Measurements from ENCODE around the gene ARTN. TPM values are rescaled to one million over a fixed set of nuclear protein-coding genes. Genes with fewer than 3 reads are reported as not detected.

Gene ARTN
- total RNA-seq, 2 donors from 2014 or later = 1.3 to 12.5 TPM

- ATAC-seq (no peak), DNase-seq (peak; percentile 26 to 64 (median 32))
These were observed 3.2 kb upstream of the ARTN start for GRCh38 chr1:43930168-43930948.

DNA sequence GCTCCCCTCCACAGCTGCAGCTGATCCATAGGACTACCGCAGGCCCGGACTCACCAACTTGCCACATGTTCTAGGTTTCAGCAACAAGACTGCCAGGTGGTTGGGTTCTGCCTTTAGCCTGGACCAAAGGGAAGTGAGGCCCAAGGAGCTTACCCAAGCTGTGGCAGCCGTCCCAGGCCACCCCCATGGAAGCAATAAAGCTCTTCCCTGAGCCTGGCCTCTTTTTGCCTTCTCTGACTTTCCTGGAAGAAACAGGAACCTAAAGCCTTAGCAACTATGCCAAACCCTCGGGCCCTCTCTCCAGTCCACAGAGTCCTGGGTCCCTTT is 2.7 kb upstream of the ARTN start:
- no peak for ATAC-seq
- no peak for TF ChIP-seq POLR2A (IDR thresholded peaks at IDR 0.05)
- no peak for TF ChIP-seq CTCF (IDR thresholded peaks at IDR 0.05)
- intact Hi-C loops (cut with DNase I) = loop anchor here (10.0 kb wide), 1 partner anchor 166 kb away; no protein-coding TSS in a partner anchor
- Histone ChIP-seq H3K9me3 (no peaks in the 10 kb centered on the region), H3K27me3 (no peaks in the 10 kb centered on the region), H3K4me3 (no peak overlapping the region), H3K27ac (no peak overlapping the region), H3K36me3 (replicated peaks in 1 of 2; ENCODE audit: insufficient read depth in 1 of 2, low read depth in 2 of 2) (no peaks in the 10 kb centered on the region), H3K4me1 (peaks cover 31% of the 10 kb centered on the region)
- DNase-seq = no peak
- WGBS, 2 donors = 81 to 83% methylated on average over 1 to 4 of the region's 4 CpGs

More at GRCh38 chr1:43930168-43930948, 3.2 kb upstream of the ARTN start:
- WGBS, 2 donors = 88 to 90% methylated on average over 5 to 10 of the region's 10 CpGs
- Histone ChIP-seq H3K9me3 (no peaks in the 10 kb centered on the region), H3K27me3 (no peaks in the 10 kb centered on the region), H3K27ac (no peak overlapping the region), H3K4me3 (no peak overlapping the region), H3K4me1 (peaks cover 26% of the 10 kb centered on the region), H3K36me3 (replicated peaks in 1 of 2; ENCODE audit: insufficient read depth in 1 of 2, low read depth in 2 of 2) (no peaks in the 10 kb centered on the region)
- intact Hi-C loops (cut with DNase I) = loop anchor here (10.0 kb wide), 1 partner anchor 166 kb away; no protein-coding TSS in a partner anchor
- TF ChIP-seq POLR2A (IDR thresholded peaks at IDR 0.05) (no peak), CTCF (IDR thresholded peaks at IDR 0.05) (peak in 6 of 7 experiments; percentile 30 to 57 (median 46))

GRCh38 chr1:43931711-43932660 is 1.6 kb upstream of the ARTN start:
- intact Hi-C loops (cut with DNase I) = loop anchor here (10.0 kb wide), 1 partner anchor 167 kb away; no protein-coding TSS in a partner anchor
- no peaks in the 10 kb centered on the region for H3K27me3 ChIP-seq
- H3K4me3 ChIP-seq = no peak overlapping the region
- TF ChIP-seq POLR2A (IDR thresholded peaks at IDR 0.05) (no peak), CTCF (IDR thresholded peaks at IDR 0.05) (no peak)
- DNase-seq (no peak), ATAC-seq (no peak)
- 84 to 91% methylated on average over 8 to 13 of the region's 13 CpGs for WGBS, 2 donors
- H3K36me3 ChIP-seq (replicated peaks in 1 of 2; ENCODE audit: insufficient read depth in 1 of 2, low read depth in 2 of 2) = no peaks in the 10 kb centered on the region
- peaks cover 39% of the 10 kb centered on the region for H3K4me1 ChIP-seq
- no peak overlapping the region for H3K27ac ChIP-seq
- H3K9me3 ChIP-seq = no peaks in the 10 kb centered on the region

DNA sequence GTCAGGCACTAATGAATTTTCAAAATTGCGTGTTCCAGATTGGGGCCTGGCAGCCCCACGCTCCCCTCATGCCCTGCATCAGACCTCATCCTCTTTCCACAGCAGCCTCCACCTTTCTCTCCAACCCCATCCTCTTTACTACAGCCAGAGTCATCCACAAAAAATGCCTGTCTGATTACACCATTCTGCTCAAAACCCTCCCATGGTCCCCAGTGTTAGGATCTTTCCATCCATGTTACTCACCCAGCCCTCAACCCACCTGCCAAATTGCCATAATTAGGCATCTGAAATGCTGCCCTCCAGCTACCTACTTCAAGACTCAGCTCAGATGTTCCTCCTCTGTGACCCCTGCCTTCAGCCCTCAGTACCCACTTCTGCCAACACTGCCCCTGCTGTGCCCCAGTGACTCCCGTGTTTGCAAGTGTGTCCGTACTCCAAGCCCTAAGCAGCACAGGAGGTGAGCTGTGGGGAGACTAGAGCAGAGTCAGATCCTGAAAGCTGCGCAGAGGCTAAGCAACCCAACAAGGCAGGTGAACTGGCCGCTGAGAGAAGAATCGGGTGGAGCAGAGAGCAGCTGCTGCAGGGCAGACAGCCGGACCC is 715 bp upstream of the ARTN start:
- ATAC-seq = no peak
- Histone ChIP-seq H3K27me3 (no peaks in the 10 kb centered on the region), H3K9me3 (no peaks in the 10 kb centered on the region), H3K4me3 (no peak overlapping the region), H3K27ac (peak overlapping the region in 3 of 4 donors; percentile 7 to 60 (median 57)), H3K4me1 (peaks cover 45% of the 10 kb centered on the region), H3K36me3 (replicated peaks in 1 of 2; ENCODE audit: insufficient read depth in 1 of 2, low read depth in 2 of 2) (no peaks in the 10 kb centered on the region)
- no peak for DNase-seq
- 21 to 32% methylated on average over 6 to 8 of the region's 8 CpGs for WGBS, 2 donors
- intact Hi-C loops (cut with DNase I) = loop anchor here (10.0 kb wide), 1 partner anchor 168 kb away; no protein-coding TSS in a partner anchor
- no peak for TF ChIP-seq CTCF (IDR thresholded peaks at IDR 0.05)
- TF ChIP-seq POLR2A (IDR thresholded peaks at IDR 0.05) = no peak
